Neural progenitor cell (in vitro differentiated cells): ENCODE data around the gene TMEM170A.

Source experiments
- CTCF ChIP-seq: fragments of 200-600 bp; sonication (generic); IDR thresholded peaks from 2 replicates; pipeline ENCODE4 v1.5.1; 2017; ENCODE audit warnings: antibody characterized with exemption, mild to moderate bottlenecking
- EZH2 ChIP-seq: fragments of 200-600 bp; sonication (generic); IDR thresholded peaks from 2 replicates; pipeline ENCODE4 v1.6.1; 2017; ENCODE audit warnings: antibody characterized with exemption, mild to moderate bottlenecking, moderate library complexity

DNA sequence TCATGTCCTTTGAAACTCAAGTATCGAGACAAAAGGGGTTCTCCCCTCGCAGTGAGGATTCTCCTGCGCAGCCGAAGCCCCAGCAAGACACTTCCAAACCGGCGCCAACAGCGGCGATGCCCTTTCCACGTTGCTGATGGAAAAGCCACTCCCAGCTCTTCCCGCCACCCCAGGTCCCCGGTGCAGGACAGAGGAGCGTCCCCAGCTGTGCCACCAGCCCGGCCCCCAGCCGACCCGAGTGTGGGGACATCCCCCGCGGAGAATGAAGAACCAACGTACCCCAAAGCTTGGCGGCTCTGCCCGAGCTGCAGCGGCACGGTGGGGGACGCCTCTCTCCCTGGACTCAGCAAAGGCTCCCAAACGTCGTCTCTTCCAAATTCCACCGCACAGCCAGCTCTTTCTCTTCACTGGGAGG lies 30.2 kb upstream of the TMEM170A start:
- TF ChIP-seq EZH2 (no peak), CTCF (no peak)
